Esophagus squamous epithelium (tissue), 5 donors: ENCODE results near the gene ZNF497. TPM values are rescaled to one million over a fixed set of nuclear protein-coding genes. Genes with fewer than 3 reads are reported as not detected.
A peak's percentile ranks its signal among the peaks of the same experiment; 100 is the strongest.

Experiments
- DNase-seq: peaks from one replicate; lab custom pipeline; 2025; lab: John Stamatoyannopoulos, UW
- H3K27ac ChIP-seq, 4 donors: fragments of 200-600 bp; sonication (generic); one replicate each; pipeline ENCODE4 v1.5.1; 2016 to 2019; ENCODE audit warnings: mild to moderate bottlenecking in 1 of 4
- H3K27me3 ChIP-seq, 4 donors: fragments of 200-600 bp; sonication (generic); 1 replicate in 3 of 4; 2 replicates in 1 of 4; pipeline versions ENCODE4 v1.5.1 to v1.6.0; 2017 to 2021; ENCODE audit warnings: antibody characterized with exemption in 1 of 4
- H3K36me3 ChIP-seq, 3 donors: fragments of 200-600 bp; sonication (generic); one replicate each; pipeline ENCODE4 v1.5.1; 2016 to 2019
- H3K4me1 ChIP-seq, 3 donors: fragments of 200-600 bp; sonication (generic); one replicate each; pipeline ENCODE4 v1.5.1; 2017 to 2019
- H3K4me3 ChIP-seq, 4 donors: fragments of 200-600 bp; sonication (generic); 1 replicate in 3 of 4; 2 replicates in 1 of 4; pipeline ENCODE4 v1.5.1; 2016 to 2019; ENCODE audit warnings: mild to moderate bottlenecking in 2 of 4, moderate library complexity in 1 of 4
- H3K9me3 ChIP-seq, 3 donors: fragments of 200-600 bp; sonication (generic); one replicate each; pipeline ENCODE4 v1.5.1; 2016 to 2019
- POLR2A ChIP-seq, 4 donors: fragments of 450-650 bp; IDR thresholded peaks; one replicate each; pipeline ENCODE4 v1.6.1; 2017; ENCODE audit warnings: antibody characterized with exemption in 4 of 4, mild to moderate bottlenecking in 4 of 4, moderate library complexity in 3 of 4
- WGBS, 2 donors: methylation state at CpG; one replicate each; pipeline ENCODE4 v1.1.5; 2018; 5-methylcytosine and 5-hydroxymethylcytosine counted together
- intact Hi-C: fragments of 100-400 bp; cut with DNase I; formaldehyde crosslinking; loops from one replicate; pipeline ENCODE4 v1.15.0; 2022
- total RNA-seq, 4 donors: library from RNA; depleted of rRNA; stranded (reverse); fragments of >200 nt; gene quantifications; one replicate each; pipeline ENCODE4 v1.1.0, GENCODE V29; 2016
- TF ChIP-seq, protein P1 (sequence below), 6 experiments: fragments of 450-650 bp in 4 of 6; fragments of 200-600 bp in 2 of 6; sonication (generic) in 2 of 6; IDR thresholded peaks; one replicate each; pipeline ENCODE4 v1.5.1; 2016 to 2019; ENCODE audit warnings: antibody characterized with exemption in 6 of 6, mild to moderate bottlenecking in 4 of 6, moderate library complexity in 4 of 6
- donor health status: DM: yes; HTN: yes; CAD: no.

ZNF497 gene
- total RNA-seq, 4 donors from 2014 or later, result 0.87 to 1.9 (median 1.4) TPM

DNA sequence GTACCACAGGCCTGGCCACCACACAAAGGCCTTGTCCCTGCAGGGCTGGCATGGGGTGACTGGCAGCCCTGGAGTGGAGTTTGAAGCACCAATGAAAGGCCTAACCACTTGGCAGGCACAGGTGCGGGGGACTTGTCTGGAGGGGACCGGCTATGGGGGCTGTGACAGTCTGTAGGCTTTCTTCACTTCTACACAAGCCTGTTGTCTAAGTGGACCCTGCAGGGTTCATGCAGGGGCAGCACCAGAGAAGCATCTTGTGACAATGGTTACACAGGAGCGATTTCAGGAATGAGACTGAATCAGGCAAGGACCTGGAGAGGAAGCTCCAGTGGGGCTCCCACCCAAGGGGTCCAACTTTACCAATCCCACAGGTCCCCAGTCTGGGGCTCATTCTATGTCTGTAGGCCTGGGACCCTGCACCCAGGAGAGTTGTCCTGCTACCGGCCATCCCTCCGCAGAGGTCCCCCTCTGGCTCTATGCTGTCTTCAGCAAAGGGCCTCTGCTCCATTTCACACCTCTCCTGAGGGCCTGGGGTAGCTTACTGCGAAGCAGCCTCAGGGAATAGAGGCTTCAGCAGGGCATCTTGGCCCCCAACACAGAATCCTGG, 20.5 kb upstream of the ZNF497 start:
- peaks cover 38 to 58% (median 39%) of the 10 kb centered on the region in 3 donors for H3K4me1 ChIP-seq
- WGBS, 2 donors, result 100% methylated on average over 1 of the region's 6 CpGs; no CpG with 5 or more reads in 1 of the 2 donors
- TF ChIP-seq POLR2A (IDR thresholded peaks at IDR 0.05), result no peak
- TF ChIP-seq, protein P1, sequence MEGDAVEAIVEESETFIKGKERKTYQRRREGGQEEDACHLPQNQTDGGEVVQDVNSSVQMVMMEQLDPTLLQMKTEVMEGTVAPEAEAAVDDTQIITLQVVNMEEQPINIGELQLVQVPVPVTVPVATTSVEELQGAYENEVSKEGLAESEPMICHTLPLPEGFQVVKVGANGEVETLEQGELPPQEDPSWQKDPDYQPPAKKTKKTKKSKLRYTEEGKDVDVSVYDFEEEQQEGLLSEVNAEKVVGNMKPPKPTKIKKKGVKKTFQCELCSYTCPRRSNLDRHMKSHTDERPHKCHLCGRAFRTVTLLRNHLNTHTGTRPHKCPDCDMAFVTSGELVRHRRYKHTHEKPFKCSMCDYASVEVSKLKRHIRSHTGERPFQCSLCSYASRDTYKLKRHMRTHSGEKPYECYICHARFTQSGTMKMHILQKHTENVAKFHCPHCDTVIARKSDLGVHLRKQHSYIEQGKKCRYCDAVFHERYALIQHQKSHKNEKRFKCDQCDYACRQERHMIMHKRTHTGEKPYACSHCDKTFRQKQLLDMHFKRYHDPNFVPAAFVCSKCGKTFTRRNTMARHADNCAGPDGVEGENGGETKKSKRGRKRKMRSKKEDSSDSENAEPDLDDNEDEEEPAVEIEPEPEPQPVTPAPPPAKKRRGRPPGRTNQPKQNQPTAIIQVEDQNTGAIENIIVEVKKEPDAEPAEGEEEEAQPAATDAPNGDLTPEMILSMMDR (IDR thresholded peaks at IDR 0.05), result no peak

DNA sequence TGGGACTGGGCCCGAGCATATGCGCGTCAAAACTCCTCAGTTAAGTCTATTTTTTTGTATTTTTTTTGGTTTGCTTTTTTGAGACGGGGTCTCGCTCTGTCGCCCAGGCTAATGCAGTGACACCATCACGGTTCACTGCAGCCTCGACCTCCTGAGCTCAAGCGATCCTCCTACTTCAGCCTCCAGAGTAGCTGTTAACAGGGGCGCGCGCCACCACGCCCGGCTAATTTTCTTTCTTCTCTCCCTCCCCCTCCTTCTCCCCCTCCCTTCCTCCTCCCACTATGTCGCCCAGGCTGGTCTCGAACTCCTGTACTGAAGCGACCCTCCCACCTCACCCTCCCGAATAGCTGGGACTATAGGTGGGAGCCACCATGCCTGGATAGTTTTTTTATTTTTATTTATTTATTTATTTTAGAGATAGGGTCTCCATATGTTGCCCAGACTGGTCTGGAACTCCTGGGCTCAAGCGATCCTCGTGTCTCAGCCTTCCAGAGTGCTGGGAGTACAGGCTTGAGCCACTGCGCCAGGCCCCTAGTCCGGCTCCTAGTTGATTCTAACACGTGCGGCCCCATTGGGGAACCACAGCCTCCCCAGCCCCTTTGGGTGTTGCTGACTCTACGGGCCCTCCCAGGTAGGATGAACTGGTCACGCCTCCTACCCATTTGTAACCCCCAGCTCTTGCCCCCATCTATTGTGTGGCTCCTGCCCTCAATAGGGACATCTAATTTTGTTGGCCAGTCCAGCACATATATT, 19.1 kb upstream of the ZNF497 start:
- intact Hi-C loops, result no loop called here
- DNase-seq, result no peak
- Histone ChIP-seq H3K27ac (peak overlapping the region; percentile 89 to 96 (median 92)), H3K9me3 (no peaks in the 10 kb centered on the region), H3K4me3 (peak overlapping the region; percentile 62 to 95 (median 65)), H3K4me1 (peaks cover 30 to 50% (median 33%) of the 10 kb centered on the region in 3 donors), H3K36me3 (no peaks in the 10 kb centered on the region), H3K27me3 (no peaks in the 10 kb centered on the region)
- TF ChIP-seq, protein P1 (IDR thresholded peaks at IDR 0.05), result no peak
- no peak for TF ChIP-seq POLR2A (IDR thresholded peaks at IDR 0.05)
- WGBS, 2 donors, result 23 to 28% methylated on average over 22 to 26 of the region's 26 CpGs

More for the DNA sequence above, 20.5 kb upstream of the ZNF497 start:
- Histone ChIP-seq H3K4me3 (no peak overlapping the region), H3K9me3 (no peaks in the 10 kb centered on the region), H3K27ac (no peak overlapping the region), H3K36me3 (peaks cover 0 to 3% (median 0%) of the 10 kb centered on the region in 3 donors), H3K27me3 (no peaks in the 10 kb centered on the region)
- intact Hi-C loops, result no loop called here
- DNase-seq, result no peak

DNA sequence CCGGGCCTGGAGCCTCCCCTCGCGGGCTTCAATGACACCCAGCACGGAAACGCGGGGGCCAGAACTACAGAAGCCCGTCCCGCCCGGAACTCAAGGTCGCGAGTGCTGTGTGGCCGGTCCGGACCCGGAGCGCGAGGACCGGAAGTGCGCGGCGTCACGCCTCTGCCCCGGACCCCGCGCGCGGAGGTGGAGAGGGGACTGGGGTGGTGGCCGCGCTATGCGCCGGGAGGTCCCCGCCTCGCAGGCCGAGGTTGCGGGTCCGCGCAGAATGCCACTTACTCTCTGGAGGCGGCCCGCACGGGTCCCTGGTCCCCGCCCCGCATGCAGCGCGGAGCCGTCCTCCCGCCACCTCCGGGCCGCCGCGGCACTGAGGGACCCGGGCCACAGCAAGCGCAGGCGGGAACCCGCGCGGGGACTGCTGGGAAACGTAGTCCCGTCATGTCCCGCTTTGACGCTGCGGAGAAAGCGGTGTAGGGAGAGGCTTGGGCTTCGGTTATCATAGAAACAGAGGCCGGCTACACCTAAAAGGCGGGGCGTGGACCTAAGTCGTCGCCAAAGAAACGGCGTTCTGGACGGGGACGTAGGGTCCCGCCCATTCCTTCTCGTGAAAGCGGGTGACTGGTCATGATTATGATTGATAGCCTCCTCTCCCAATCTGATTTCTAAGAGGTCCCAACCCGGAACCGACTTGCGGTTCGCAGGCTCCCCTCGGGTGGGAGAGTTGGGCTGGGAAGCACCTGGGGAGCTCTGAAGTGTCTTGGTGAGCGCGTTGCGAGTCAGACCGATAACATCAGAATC, 18.3 kb upstream of the ZNF497 start, which contains the start of gene ZNF837:
ZNF837 (minus strand) TSS at position 369 of the 798 bp plus-strand sequence. CDS start 11,698 bp downstream, outside the sequence.
- DNase-seq, result peak; percentile 93
- Histone ChIP-seq H3K27me3 (no peaks in the 10 kb centered on the region), H3K27ac (peak within 1 kb of the TSS; percentile 89 to 96 (median 92)), H3K9me3 (no peaks in the 10 kb centered on the region), H3K4me1 (peaks cover 26 to 43% (median 26%) of the 10 kb centered on the region in 3 donors), H3K36me3 (no peaks in the 10 kb centered on the region), H3K4me3 (peak within 1 kb of the TSS; percentile 62 to 95 (median 65))
- WGBS, 2 donors, result 0% methylated on average over 13 to 17 of the region's 83 CpGs
- peak in 3 of 4 donors; percentile 82 to 91 (median 87) for TF ChIP-seq POLR2A (IDR thresholded peaks at IDR 0.05)
- TF ChIP-seq, protein P1 (IDR thresholded peaks at IDR 0.05), result peak in 4 of 6 experiments; percentile 4 to 19 (median 14)
- intact Hi-C loops, result no loop called here

DNA sequence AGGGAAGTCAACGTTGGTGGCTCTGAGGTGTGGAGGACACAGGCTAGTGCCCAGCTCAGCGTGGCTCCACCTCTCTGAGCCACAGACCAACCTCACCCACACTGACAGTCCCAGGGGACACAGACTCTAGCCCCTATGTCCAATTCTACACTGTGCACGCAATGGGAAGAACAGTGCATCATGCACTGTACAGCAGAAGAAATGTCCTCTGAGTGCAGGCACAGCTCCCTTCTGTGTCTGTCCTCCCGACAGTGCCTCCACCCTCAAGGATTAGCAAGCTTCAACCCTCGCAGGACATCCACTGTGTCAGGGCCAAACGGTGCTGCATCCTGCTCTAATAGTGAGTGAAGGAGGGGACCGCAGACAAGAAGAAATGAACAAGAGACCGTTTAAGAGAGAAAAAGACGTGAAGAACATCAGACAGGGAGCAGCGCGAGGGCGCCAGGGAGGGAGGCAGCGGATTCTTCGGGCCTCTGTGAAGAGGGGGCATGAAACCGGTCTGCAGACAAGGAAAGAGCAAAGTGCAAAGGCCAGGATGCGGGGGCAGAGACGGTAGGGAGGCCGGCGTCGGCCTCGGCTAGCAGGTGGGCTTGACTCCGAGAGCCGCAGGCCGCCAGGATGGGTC, 17.6 kb upstream of the ZNF497 start:
- Histone ChIP-seq H3K4me3 (peak overlapping the region; percentile 62 to 95 (median 65)), H3K27me3 (no peaks in the 10 kb centered on the region), H3K4me1 (peaks cover 19 to 36% (median 19%) of the 10 kb centered on the region in 3 donors), H3K9me3 (no peaks in the 10 kb centered on the region), H3K36me3 (no peaks in the 10 kb centered on the region), H3K27ac (peak overlapping the region; percentile 89 to 96 (median 92))
- intact Hi-C loops, result no loop called here
- DNase-seq, result no peak
- TF ChIP-seq, protein P1 (IDR thresholded peaks at IDR 0.05), result no peak
- no peak for TF ChIP-seq POLR2A (IDR thresholded peaks at IDR 0.05)
- WGBS, 2 donors, result 2 to 5% methylated on average over 22 to 24 of the region's 24 CpGs
